OCI-LY7 (cell line): ENCODE data around the gene DOCK9. TPM values are rescaled to one million over a fixed set of nuclear protein-coding genes. Genes with fewer than 3 reads are reported as not detected.

ENCODE experiments used
- BruUV-seq: library from RNA; stranded (reverse); fragments of 400-500 nt; replicated peaks from 2 replicates; lab custom pipeline; 2021; lab: Mats Ljungman, UMichigan
- CTCF ChIA-PET: fragments of 300-600 bp; sonication (Branson Sonifier 250); formaldehyde crosslinking; loops from one replicate; lab custom pipeline; 2022; ENCODE audit warnings: antibody characterized with exemption; ENCODE audit not compliant: unreplicated experiment; lab: Charles Lee
- POLR2A ChIA-PET: fragments of 300-600 bp; sonication (Branson Sonifier 250); formaldehyde crosslinking; loops from one replicate; lab custom pipeline; 2022; ENCODE audit warnings: antibody characterized with exemption; lab: Charles Lee
- DNase-seq: peaks from one replicate; pipeline ENCODE4 v3.0.0-alpha.2; 2015; ENCODE audit warnings: low spot score
- H2AFZ ChIP-seq: fragments of 200-600 bp; sonication (generic), shearing (Covaris generic); 2 replicates; pipeline ENCODE4 v1.6.1; 2014; ENCODE audit warnings: mild to moderate bottlenecking, antibody characterized with exemption, low read length, moderate library complexity
- H3K27ac ChIP-seq: fragments of 200-600 bp; sonication (generic); 2 replicates; pipeline ENCODE4 v1.5.1; 2014; ENCODE audit warnings: mixed run types, low read depth, mild to moderate bottlenecking, moderate library complexity, low read length, inconsistent platforms; ENCODE audit not compliant: poor library complexity, severe bottlenecking
- H3K36me3 ChIP-seq: fragments of 200-600 bp; sonication (generic); 2 replicates; pipeline ENCODE4 v1.6.1; 2014; ENCODE audit warnings: mild to moderate bottlenecking, antibody characterized with exemption, low read length, moderate library complexity, mixed read lengths; ENCODE audit not compliant: insufficient read depth
- H3K4me1 ChIP-seq: fragments of 200-600 bp; sonication (generic); 2 replicates; pipeline ENCODE4 v1.5.1; 2014; ENCODE audit warnings: mild to moderate bottlenecking, low read length; ENCODE audit not compliant: insufficient read depth, poor library complexity, severe bottlenecking
- H3K4me2 ChIP-seq: fragments of 200-600 bp; sonication (generic); 2 replicates; pipeline ENCODE4 v1.6.1; 2014; ENCODE audit warnings: mild to moderate bottlenecking, low read length
- H3K4me3 ChIP-seq: fragments of 200-600 bp; sonication (generic); 2 replicates; pipeline ENCODE4 v1.5.1; 2014; ENCODE audit warnings: mild to moderate bottlenecking, low read depth, low read length; ENCODE audit not compliant: poor library complexity, severe bottlenecking
- H3K79me2 ChIP-seq: fragments of 200-600 bp; sonication (generic); 2 replicates; pipeline ENCODE4 v1.6.1; 2016; ENCODE audit warnings: low read depth, mild to moderate bottlenecking, low read length, moderate library complexity, mixed read lengths; ENCODE audit not compliant: insufficient read depth
- H3K9me2 ChIP-seq: fragments of 200-600 bp; sonication (generic); 2 replicates; pipeline ENCODE4 v1.6.1; 2016; ENCODE audit warnings: mild to moderate bottlenecking, low read length, mixed read lengths; ENCODE audit not compliant: insufficient read depth
- H3K9me3 ChIP-seq: fragments of 200-600 bp; sonication (generic); 2 replicates; pipeline ENCODE4 v1.6.1; 2014; ENCODE audit warnings: mild to moderate bottlenecking, mixed run types, low read length, mixed read lengths
- H4K20me1 ChIP-seq: fragments of 200-600 bp; sonication (generic); 2 replicates; pipeline ENCODE4 v1.6.1; 2014; ENCODE audit warnings: mild to moderate bottlenecking, antibody characterized with exemption, low read length, moderate library complexity, mixed read lengths; ENCODE audit not compliant: insufficient read depth
- EZH2phosphoT487 ChIP-seq: fragments of 200-600 bp; sonication (generic); IDR thresholded peaks from 2 replicates; pipeline ENCODE4 v1.6.1; 2018; ENCODE audit warnings: low read depth, borderline replicate concordance, mild to moderate bottlenecking, mixed run types, antibody characterized with exemption, low read length, moderate library complexity, mixed read lengths
- intact Hi-C: fragments of 100-400 bp; cut with micrococcal nuclease; formaldehyde crosslinking; loops from one replicate; pipeline ENCODE4 v1.10.0; 2022; ENCODE audit not compliant: unreplicated experiment
- total RNA-seq, 2 experiments: library from RNA; depleted of rRNA in 1 of 2; stranded (reverse); fragments of >200 nt in 1 of 2; shearing (Covaris generic) in 1 of 2; gene quantifications; 2 replicates each; pipeline ENCODE4 v1.2.3, GENCODE V29; 2014 to 2022
- TF ChIP-seq, protein P1 (sequence below): fragments of 200-600 bp; sonication (generic); conservative IDR thresholded peaks from 2 replicates; pipeline ENCODE4 v1.5.1; 2014; ENCODE audit warnings: mild to moderate bottlenecking, antibody characterized with exemption, low read length, moderate library complexity, mixed read lengths

Gene DOCK9
- total RNA-seq, 2 experiments from 2014 or later = 24.0 to 28.0 TPM

DNA sequence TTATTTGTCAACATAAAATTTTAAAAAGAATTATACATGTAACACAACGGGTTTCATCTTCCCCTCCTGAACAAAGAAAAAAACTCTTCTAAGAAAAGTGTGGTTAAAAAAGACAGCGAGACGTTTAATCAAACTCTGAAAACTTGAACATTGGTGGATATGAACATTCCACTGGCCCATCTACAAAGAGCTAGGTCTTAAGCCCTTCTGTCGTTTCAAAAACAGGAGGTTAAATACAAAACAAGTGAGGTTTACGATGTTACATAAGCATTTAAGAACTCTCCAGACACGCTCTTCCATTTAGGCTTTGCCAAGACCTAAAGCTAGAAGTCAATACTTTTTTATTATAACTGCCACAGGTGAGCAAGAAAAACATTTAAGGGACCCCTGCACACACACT, 9.4 kb upstream of the DOCK9 start:
- Histone ChIP-seq H3K9me3 (no peaks in the 10 kb centered on the region), H3K27ac (no peak overlapping the region), H3K4me3 (no peak overlapping the region), H3K9me2 (no peaks in the 10 kb centered on the region), H3K79me2 (no peaks in the 10 kb centered on the region), H4K20me1 (no peaks in the 10 kb centered on the region), H3K4me2 (no peak overlapping the region), H3K4me1 (no peaks in the 10 kb centered on the region), H2AFZ (no peak overlapping the region), H3K36me3 (no peaks in the 10 kb centered on the region)
- ChIA-PET CTCF (no interaction called here), POLR2A (interaction anchor here (0.8 kb wide), 1 partner anchor 53 kb away, joined by 3 read pairs; no protein-coding TSS in a partner anchor)
- TF ChIP-seq, protein P1, sequence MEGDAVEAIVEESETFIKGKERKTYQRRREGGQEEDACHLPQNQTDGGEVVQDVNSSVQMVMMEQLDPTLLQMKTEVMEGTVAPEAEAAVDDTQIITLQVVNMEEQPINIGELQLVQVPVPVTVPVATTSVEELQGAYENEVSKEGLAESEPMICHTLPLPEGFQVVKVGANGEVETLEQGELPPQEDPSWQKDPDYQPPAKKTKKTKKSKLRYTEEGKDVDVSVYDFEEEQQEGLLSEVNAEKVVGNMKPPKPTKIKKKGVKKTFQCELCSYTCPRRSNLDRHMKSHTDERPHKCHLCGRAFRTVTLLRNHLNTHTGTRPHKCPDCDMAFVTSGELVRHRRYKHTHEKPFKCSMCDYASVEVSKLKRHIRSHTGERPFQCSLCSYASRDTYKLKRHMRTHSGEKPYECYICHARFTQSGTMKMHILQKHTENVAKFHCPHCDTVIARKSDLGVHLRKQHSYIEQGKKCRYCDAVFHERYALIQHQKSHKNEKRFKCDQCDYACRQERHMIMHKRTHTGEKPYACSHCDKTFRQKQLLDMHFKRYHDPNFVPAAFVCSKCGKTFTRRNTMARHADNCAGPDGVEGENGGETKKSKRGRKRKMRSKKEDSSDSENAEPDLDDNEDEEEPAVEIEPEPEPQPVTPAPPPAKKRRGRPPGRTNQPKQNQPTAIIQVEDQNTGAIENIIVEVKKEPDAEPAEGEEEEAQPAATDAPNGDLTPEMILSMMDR = no peak
- no peak for TF ChIP-seq EZH2phosphoT487
- intact Hi-C loops = no loop called here
- no TSS peak for BruUV-seq
- DNase-seq = no peak

GRCh38 chr13:98986226-98986846, 8.5 kb upstream of the DOCK9 start:
- no peak overlapping the region for H3K4me2 ChIP-seq
- BruUV-seq = no TSS peak

GRCh38 chr13:98985591-98985990, 7.7 kb upstream of the DOCK9 start:
- intact Hi-C loops = no loop called here
- H3K9me3 ChIP-seq = no peaks in the 10 kb centered on the region
- H3K36me3 ChIP-seq = no peaks in the 10 kb centered on the region
- H3K9me2 ChIP-seq = no peaks in the 10 kb centered on the region
- no peaks in the 10 kb centered on the region for H3K4me1 ChIP-seq
- no peak overlapping the region for H3K4me2 ChIP-seq
- no peak for DNase-seq
- BruUV-seq = no TSS peak
- H3K4me3 ChIP-seq = no peak overlapping the region
- no peaks in the 10 kb centered on the region for H3K79me2 ChIP-seq
- H4K20me1 ChIP-seq = no peaks in the 10 kb centered on the region
- TF ChIP-seq, protein P1 = no peak
- no peak for TF ChIP-seq EZH2phosphoT487
- POLR2A ChIA-PET = interaction anchor here (0.6 to 1.5 kb wide), 2 partner anchors 10 to 12 kb away, joined by 3 to 4 read pairs; no protein-coding TSS in a partner anchor
- H3K27ac ChIP-seq = no peak overlapping the region
- CTCF ChIA-PET = no interaction called here
- H2AFZ ChIP-seq = no peak overlapping the region

More at GRCh38 chr13:98986226-98986846, 8.5 kb upstream of the DOCK9 start:
- no peak overlapping the region for H2AFZ ChIP-seq
- H3K4me1 ChIP-seq = no peaks in the 10 kb centered on the region
- no peaks in the 10 kb centered on the region for H3K9me2 ChIP-seq
- H3K79me2 ChIP-seq = no peaks in the 10 kb centered on the region
- H3K36me3 ChIP-seq = no peaks in the 10 kb centered on the region
- TF ChIP-seq, protein P1 = no peak
- TF ChIP-seq EZH2phosphoT487 = no peak
- H4K20me1 ChIP-seq = no peaks in the 10 kb centered on the region
- H3K9me3 ChIP-seq = no peaks in the 10 kb centered on the region
- POLR2A ChIA-PET = interaction anchor here (0.6 kb wide), 1 partner anchor 13 kb away, joined by 3 read pairs; no protein-coding TSS in a partner anchor
- H3K27ac ChIP-seq = no peak overlapping the region
- intact Hi-C loops = no loop called here
- DNase-seq = no peak
- H3K4me3 ChIP-seq = no peak overlapping the region
- CTCF ChIA-PET = no interaction called here
